SK-N-SH treated with all-trans-retinoic acid at 6 μM for 48 hours (cell line): Measurements from ENCODE around the gene RPS24.
"Not testable (repeated sequence)": the region's sequence is repeated elsewhere in the genome, so short reads cannot be mapped to it uniquely, and the experiment has no call there.

Source experiments
- ARNTL ChIP-seq: fragments of 450-650 bp; formaldehyde crosslinking; IDR thresholded peaks from 2 replicates; pipeline ENCODE4 v1.5.0; 2020; ENCODE audit warnings: low read depth, mild to moderate bottlenecking, moderate library complexity, borderline replicate concordance
- GLIS3 ChIP-seq: fragments of 250-450 bp; sonication (Bioruptor Pico); IDR thresholded peaks from 2 replicates; pipeline ENCODE4 v1.5.0; 2020; ENCODE audit warnings: mild to moderate bottlenecking, moderate library complexity
- OSR1 ChIP-seq: fragments of 250-450 bp; sonication (Bioruptor Pico); IDR thresholded peaks from 2 replicates; pipeline ENCODE4 v1.8.0; 2022; ENCODE audit warnings: moderate library complexity, mild to moderate bottlenecking, inconsistent platforms
- ZC3H10 ChIP-seq: fragments of 250-450 bp; sonication (Bioruptor Pico); IDR thresholded peaks from 2 replicates; pipeline ENCODE4 v1.5.1; 2021; ENCODE audit warnings: mild to moderate bottlenecking, moderate library complexity
- ZFP30 ChIP-seq: fragments of 450-650 bp; formaldehyde crosslinking; IDR thresholded peaks from 2 replicates; pipeline ENCODE4 v1.5.0; 2022; ENCODE audit warnings: mild to moderate bottlenecking, moderate library complexity
- ZNF565 ChIP-seq: fragments of 450-650 bp; formaldehyde crosslinking; conservative IDR thresholded peaks from 2 replicates; pipeline ENCODE4 v1.5.0; 2020; ENCODE audit warnings: low read depth, mild to moderate bottlenecking, moderate library complexity
- ZNF8 ChIP-seq: fragments of 450-650 bp; formaldehyde crosslinking; IDR thresholded peaks from 2 replicates; pipeline ENCODE4 v1.5.0; 2020; ENCODE audit warnings: mild to moderate bottlenecking, moderate library complexity
- TF ChIP-seq, protein P1 (sequence below): fragments of 250-450 bp; sonication (Bioruptor Pico); IDR thresholded peaks from 2 replicates; pipeline ENCODE4 v1.5.1; 2020; ENCODE audit warnings: low read depth, mild to moderate bottlenecking, moderate library complexity
- TF ChIP-seq, protein P2 (sequence below): fragments of 250-450 bp; sonication (Bioruptor Pico); IDR thresholded peaks from 2 replicates; pipeline ENCODE4 v1.8.0; 2020; ENCODE audit warnings: mild to moderate bottlenecking, moderate library complexity, borderline replicate concordance
- TF ChIP-seq, protein P3 (sequence below): fragments of 250-450 bp; sonication (Bioruptor Pico); IDR thresholded peaks from 2 replicates; pipeline ENCODE4 v1.5.0; 2020; ENCODE audit warnings: mild to moderate bottlenecking, moderate library complexity

DNA sequence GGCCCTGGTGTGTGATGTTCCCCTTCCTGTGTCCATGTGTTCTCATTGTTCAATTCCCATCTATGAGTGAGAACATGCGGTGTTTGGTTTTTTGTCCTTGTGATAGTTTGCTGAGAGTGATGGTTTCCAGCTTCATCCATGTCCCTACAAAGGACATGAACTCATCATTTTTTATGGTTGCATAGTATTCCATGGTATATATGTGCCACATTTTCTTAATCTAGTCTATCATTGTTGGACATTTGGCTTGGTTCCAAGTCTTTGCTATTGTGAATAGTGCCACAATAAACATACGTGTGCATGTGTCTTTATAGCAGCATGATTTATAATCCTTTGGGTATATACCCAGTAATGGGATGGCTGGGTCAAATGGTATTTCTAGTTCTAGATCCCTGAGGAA lies 31.3 kb downstream of the RPS24 start:
- not testable (repeated sequence) for TF ChIP-seq ARNTL (CRISPR knock-in tag); ZC3H10 (CRISPR knock-in tag); ZNF565; ZFP30 (CRISPR knock-in tag); ZNF8 (CRISPR knock-in tag); OSR1 (CRISPR knock-in tag); GLIS3 (CRISPR knock-in tag)
- TF ChIP-seq, protein P1, sequence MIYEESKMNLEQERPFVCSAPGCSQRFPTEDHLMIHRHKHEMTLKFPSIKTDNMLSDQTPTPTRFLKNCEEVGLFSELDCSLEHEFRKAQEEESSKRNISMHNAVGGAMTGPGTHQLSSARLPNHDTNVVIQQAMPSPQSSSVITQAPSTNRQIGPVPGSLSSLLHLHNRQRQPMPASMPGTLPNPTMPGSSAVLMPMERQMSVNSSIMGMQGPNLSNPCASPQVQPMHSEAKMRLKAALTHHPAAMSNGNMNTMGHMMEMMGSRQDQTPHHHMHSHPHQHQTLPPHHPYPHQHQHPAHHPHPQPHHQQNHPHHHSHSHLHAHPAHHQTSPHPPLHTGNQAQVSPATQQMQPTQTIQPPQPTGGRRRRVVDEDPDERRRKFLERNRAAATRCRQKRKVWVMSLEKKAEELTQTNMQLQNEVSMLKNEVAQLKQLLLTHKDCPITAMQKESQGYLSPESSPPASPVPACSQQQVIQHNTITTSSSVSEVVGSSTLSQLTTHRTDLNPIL (CRISPR knock-in tag), result not testable (repeated sequence)
- TF ChIP-seq, protein P2, sequence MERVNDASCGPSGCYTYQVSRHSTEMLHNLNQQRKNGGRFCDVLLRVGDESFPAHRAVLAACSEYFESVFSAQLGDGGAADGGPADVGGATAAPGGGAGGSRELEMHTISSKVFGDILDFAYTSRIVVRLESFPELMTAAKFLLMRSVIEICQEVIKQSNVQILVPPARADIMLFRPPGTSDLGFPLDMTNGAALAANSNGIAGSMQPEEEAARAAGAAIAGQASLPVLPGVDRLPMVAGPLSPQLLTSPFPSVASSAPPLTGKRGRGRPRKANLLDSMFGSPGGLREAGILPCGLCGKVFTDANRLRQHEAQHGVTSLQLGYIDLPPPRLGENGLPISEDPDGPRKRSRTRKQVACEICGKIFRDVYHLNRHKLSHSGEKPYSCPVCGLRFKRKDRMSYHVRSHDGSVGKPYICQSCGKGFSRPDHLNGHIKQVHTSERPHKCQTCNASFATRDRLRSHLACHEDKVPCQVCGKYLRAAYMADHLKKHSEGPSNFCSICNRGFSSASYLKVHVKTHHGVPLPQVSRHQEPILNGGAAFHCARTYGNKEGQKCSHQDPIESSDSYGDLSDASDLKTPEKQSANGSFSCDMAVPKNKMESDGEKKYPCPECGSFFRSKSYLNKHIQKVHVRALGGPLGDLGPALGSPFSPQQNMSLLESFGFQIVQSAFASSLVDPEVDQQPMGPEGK (CRISPR knock-in tag), result not testable (repeated sequence)
- TF ChIP-seq, protein P3, sequence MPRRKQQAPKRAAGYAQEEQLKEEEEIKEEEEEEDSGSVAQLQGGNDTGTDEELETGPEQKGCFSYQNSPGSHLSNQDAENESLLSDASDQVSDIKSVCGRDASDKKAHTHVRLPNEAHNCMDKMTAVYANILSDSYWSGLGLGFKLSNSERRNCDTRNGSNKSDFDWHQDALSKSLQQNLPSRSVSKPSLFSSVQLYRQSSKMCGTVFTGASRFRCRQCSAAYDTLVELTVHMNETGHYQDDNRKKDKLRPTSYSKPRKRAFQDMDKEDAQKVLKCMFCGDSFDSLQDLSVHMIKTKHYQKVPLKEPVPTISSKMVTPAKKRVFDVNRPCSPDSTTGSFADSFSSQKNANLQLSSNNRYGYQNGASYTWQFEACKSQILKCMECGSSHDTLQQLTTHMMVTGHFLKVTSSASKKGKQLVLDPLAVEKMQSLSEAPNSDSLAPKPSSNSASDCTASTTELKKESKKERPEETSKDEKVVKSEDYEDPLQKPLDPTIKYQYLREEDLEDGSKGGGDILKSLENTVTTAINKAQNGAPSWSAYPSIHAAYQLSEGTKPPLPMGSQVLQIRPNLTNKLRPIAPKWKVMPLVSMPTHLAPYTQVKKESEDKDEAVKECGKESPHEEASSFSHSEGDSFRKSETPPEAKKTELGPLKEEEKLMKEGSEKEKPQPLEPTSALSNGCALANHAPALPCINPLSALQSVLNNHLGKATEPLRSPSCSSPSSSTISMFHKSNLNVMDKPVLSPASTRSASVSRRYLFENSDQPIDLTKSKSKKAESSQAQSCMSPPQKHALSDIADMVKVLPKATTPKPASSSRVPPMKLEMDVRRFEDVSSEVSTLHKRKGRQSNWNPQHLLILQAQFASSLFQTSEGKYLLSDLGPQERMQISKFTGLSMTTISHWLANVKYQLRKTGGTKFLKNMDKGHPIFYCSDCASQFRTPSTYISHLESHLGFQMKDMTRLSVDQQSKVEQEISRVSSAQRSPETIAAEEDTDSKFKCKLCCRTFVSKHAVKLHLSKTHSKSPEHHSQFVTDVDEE, result not testable (repeated sequence)
